Liver (tissue), 3 donors: ENCODE data around the gene GRID1.

Source experiments
- CTCF ChIP-seq: fragments of 150-350 bp; IDR thresholded peaks from 2 replicates; pipeline ENCODE4 v1.5.1; 2017; ENCODE audit warnings: improper control_type of control experiment, low read depth, low read length; ENCODE audit not compliant: missing input control
- EGR1 ChIP-seq, 2 donors: IDR thresholded peaks; 2 replicates each; pipeline ENCODE4 v1.6.1; 2016 to 2018; ENCODE audit warnings: antibody characterized with exemption in 2 of 2, low read depth in 2 of 2
- FOXA1 ChIP-seq: IDR thresholded peaks from 2 replicates; pipeline ENCODE4 v1.6.1; 2016; ENCODE audit warnings: antibody characterized with exemption
- GABPA ChIP-seq, 2 donors: IDR thresholded peaks in 1 of 2; conservative IDR thresholded peaks in 1 of 2; 2 replicates each; pipeline ENCODE4 v1.6.1; 2016; ENCODE audit warnings: antibody characterized with exemption in 2 of 2, mild to moderate bottlenecking in 1 of 2, moderate library complexity in 1 of 2
- MAX ChIP-seq: IDR thresholded peaks from 2 replicates; pipeline ENCODE4 v1.6.1; 2016; ENCODE audit warnings: antibody characterized with exemption
- RAD21 ChIP-seq, 2 donors: IDR thresholded peaks; 2 replicates each; pipeline ENCODE4 v1.6.1; 2016; ENCODE audit warnings: antibody characterized with exemption in 2 of 2, mild to moderate bottlenecking in 2 of 2
- REST ChIP-seq: IDR thresholded peaks from 2 replicates; pipeline ENCODE4 v1.6.1; 2016; ENCODE audit warnings: antibody characterized with exemption, mild to moderate bottlenecking
- TAF1 ChIP-seq: conservative IDR thresholded peaks from 2 replicates; pipeline ENCODE4 v1.6.1; 2016; ENCODE audit warnings: antibody characterized with exemption, mild to moderate bottlenecking
- YY1 ChIP-seq: IDR thresholded peaks from 2 replicates; pipeline ENCODE4 v1.6.1; 2016; ENCODE audit warnings: antibody characterized with exemption, mild to moderate bottlenecking
- donor health status: healthy.
- donor health status: healthy.

GRCh38 chr10:85995791-85996190 is 370.8 kb downstream of the GRID1 start:
- peak; percentile 42 for TF ChIP-seq CTCF
- TF ChIP-seq EGR1 (IDR thresholded peaks at IDR 0.05; ENCODE audit: low read depth in 2 of 2), result no peak
- TF ChIP-seq FOXA1, result no peak
- no peak for TF ChIP-seq MAX
- TF ChIP-seq YY1, result peak; percentile 30
- TF ChIP-seq RAD21 (IDR thresholded peaks at IDR 0.05), result peak; percentile 72 to 76
- TF ChIP-seq GABPA (IDR thresholded peaks at IDR 0.05 in 1 of 2, conservative IDR thresholded peaks at IDR 0.05 in 1 of 2), result no peak
- TF ChIP-seq TAF1, result no peak
- no peak for TF ChIP-seq REST
